ENCODE data around the gene SHISA7. TPM values are rescaled to one million over a fixed set of nuclear protein-coding genes. Genes with fewer than 3 reads are reported as not detected.
A peak's percentile ranks its signal among the peaks of the same experiment; 100 is the strongest.

The SHISA7 gene
- total RNA-seq, 1 donor from 2014 or later, result not detected

- FAIRE-seq (no peak), DNase-seq (ENCODE audit: low read depth) (no peak)
- no peaks in the 10 kb centered on the region for H3K36me3 ChIP-seq (ENCODE audit: control insufficient read depth, insufficient read depth, low read length)
- TF ChIP-seq CTCF (IDR thresholded peaks at IDR 0.05; ENCODE audit: insufficient read depth, low read length, severe bottlenecking), result no peak
- H3K4me3 ChIP-seq (ENCODE audit: low read depth, low read length), result no peak overlapping the region
- peaks cover 5% of the 10 kb centered on the region for H3K27me3 ChIP-seq (ENCODE audit: control insufficient read depth, insufficient read depth, low read length)
Observed at GRCh38 chr19:55489711-55490477, 46.8 kb upstream of the SHISA7 start.

- no peak for DNase-seq (ENCODE audit: low read depth)
- Histone ChIP-seq H3K27me3 (ENCODE audit: control insufficient read depth, insufficient read depth, low read length) (peaks cover 5% of the 10 kb centered on the region), H3K4me3 (ENCODE audit: low read depth, low read length) (no peak overlapping the region), H3K36me3 (ENCODE audit: control insufficient read depth, insufficient read depth, low read length) (no peaks in the 10 kb centered on the region)
- FAIRE-seq, result no peak
- no peak for TF ChIP-seq CTCF (IDR thresholded peaks at IDR 0.05; ENCODE audit: insufficient read depth, low read length, severe bottlenecking)
Observed at GRCh38 chr19:55488986-55489710, 46.0 kb upstream of the SHISA7 start.

GRCh38 chr19:55487924-55488687, 45.0 kb upstream of the SHISA7 start, which contains the start of gene SSC5D:
SSC5D (plus strand) TSS chr19:55488436; CDS start chr19:55488590, 154 bp downstream.
- DNase-seq (ENCODE audit: low read depth) (no peak), FAIRE-seq (no peak)
- peaks cover 5% of the 10 kb centered on the region for H3K27me3 ChIP-seq (ENCODE audit: control insufficient read depth, insufficient read depth, low read length)
- H3K36me3 ChIP-seq (ENCODE audit: control insufficient read depth, insufficient read depth, low read length), result peaks cover 2% of the 10 kb centered on the region
- H3K4me3 ChIP-seq (ENCODE audit: low read depth, low read length), result no peak within 1 kb of the TSS
- TF ChIP-seq CTCF (IDR thresholded peaks at IDR 0.05; ENCODE audit: insufficient read depth, low read length, severe bottlenecking), result no peak

GRCh38 chr19:55486971-55487923, 44.1 kb upstream of the SHISA7 start:
- H3K27me3 ChIP-seq (ENCODE audit: control insufficient read depth, insufficient read depth, low read length), result peaks cover 4% of the 10 kb centered on the region
- FAIRE-seq (peak; percentile 36), DNase-seq (ENCODE audit: low read depth) (peak; percentile 66)
- TF ChIP-seq CTCF (IDR thresholded peaks at IDR 0.05; ENCODE audit: insufficient read depth, low read length, severe bottlenecking), result no peak
- H3K36me3 ChIP-seq (ENCODE audit: control insufficient read depth, insufficient read depth, low read length), result peaks cover 6% of the 10 kb centered on the region
- no peak overlapping the region for H3K4me3 ChIP-seq (ENCODE audit: low read depth, low read length)
